ENCODE measurements around the gene GTF2IRD1.

- TF ChIP-seq SUZ12 (IDR thresholded peaks at IDR 0.05; ENCODE audit: extremely low read depth, insufficient read depth, insufficient read length) (no peak), ZNF274 (IDR thresholded peaks at IDR 0.05; ENCODE audit: low read depth, low read length) (no peak), YY1 (IDR thresholded peaks at IDR 0.05; ENCODE audit: insufficient read depth, insufficient read length) (no peak)
These were observed 44.6 kb downstream of the GTF2IRD1 start for GRCh38 chr7:74498354-74498753.
